Activated effector memory CD4-positive, alpha-beta T cell treated with Interleukin-2 at 50 U/mL for 16 hours (primary cell): ENCODE data around the gene SIL1.

ENCODE experiments used
- DNase-seq: peaks from one replicate; pipeline ENCODE4 v3.0.0-alpha.2; 2020

The SIL1 gene

GRCh38 chr5:138953387-138954256 lies 244.5 kb downstream of the SIL1 start:
- no peak for DNase-seq

DNA sequence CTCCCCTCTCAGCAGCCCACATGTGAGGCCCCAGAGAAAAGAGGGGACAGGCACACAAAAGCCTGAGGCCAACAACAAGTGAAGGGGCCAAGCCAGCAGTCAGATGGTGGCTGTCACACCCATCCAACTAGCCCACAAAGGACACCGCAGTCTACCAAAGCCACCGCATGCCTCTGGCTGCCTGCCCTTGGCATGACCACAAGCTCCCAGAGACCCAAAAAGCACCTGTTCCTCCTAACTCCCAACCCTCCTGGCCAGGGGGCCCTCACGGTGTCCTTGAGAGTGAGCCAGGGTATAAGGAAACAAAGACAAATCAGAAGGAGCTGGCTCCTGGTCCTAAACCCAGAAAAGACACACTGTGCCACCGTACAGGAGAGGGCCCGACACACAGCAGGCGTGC lies 245.2 kb downstream of the SIL1 start:
- no peak for DNase-seq

GRCh38 chr5:138951986-138952735 lies 246.0 kb downstream of the SIL1 start:
- no peak for DNase-seq

DNA sequence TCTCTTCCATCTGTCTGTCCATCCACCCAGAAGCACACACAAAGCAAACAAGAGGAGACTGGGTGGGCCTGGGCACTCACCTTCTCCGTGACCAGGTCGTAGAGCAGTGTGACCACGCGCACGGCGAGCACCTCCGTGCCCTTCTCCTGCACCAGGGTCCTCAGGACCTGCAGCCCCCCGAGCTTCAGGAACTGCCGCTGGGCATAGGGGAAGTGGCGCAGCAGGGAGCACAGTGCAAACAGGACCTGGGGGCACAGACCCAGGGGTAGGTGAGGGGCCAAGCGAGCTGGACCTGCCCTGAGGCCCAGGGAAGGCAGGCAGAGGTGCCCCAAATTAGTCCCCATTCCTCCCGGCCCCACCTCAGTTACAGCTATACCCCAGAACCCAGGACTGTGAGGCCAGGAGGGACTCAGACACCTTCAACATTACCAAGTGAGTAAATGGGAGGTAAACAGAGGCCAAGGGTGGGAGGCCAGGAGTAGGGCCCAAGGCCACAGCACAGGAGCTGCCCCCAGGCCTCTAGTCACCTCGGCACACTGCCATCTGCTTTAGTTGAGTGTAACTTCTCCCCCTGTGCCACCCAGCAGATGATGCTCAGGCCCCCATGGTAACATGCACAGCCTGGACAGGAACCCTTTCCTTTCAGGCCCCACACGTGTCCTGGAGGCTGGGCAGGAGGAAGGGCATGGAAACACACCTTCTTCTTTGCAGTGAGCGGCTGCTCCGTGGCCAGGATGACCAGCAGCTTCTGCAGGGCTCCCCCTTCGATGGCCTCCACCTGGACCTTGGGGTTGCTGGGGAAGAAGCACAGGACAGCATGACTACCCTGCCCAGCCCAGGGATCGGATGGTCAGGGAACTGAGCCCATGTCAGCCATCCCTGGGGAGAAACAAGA lies 246.8 kb downstream of the SIL1 start:
- no peak for DNase-seq

DNA sequence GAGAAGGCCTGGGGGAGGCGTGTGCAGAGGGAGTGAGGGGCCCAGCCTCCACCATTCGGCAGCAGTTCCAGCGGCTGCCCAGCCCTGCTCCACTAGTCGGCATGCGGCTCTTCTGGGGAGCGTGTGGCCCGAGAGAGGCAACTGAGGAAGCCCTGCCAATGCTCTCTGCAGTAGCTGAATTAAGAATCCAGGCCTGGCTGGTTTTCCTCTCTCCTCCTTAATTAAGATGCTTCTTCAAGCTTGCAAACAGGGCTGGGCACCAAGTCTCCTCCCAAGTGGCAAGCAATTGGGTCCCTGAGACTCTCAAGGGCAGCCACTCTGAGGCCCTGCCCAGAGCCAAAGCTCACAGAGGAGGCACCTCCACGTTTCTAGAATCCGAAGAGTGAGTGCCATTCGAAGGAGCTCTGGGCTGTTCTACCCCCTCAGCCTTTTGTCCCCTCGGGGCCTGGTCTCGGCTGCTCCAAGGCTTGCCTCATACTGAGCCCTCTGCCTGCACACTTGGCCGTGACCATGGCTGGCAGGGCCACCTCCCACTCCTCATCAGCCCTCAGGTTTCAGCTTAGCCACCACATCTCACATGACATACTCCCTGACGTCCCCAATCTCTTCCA lies 247.6 kb downstream of the SIL1 start:
- DNase-seq: no peak

- DNase-seq: no peak
Observed at GRCh38 chr5:138949988-138950387, 248.2 kb downstream of the SIL1 start.

- DNase-seq: no peak
Observed at GRCh38 chr5:138949223-138949574, 249.0 kb downstream of the SIL1 start.

DNA sequence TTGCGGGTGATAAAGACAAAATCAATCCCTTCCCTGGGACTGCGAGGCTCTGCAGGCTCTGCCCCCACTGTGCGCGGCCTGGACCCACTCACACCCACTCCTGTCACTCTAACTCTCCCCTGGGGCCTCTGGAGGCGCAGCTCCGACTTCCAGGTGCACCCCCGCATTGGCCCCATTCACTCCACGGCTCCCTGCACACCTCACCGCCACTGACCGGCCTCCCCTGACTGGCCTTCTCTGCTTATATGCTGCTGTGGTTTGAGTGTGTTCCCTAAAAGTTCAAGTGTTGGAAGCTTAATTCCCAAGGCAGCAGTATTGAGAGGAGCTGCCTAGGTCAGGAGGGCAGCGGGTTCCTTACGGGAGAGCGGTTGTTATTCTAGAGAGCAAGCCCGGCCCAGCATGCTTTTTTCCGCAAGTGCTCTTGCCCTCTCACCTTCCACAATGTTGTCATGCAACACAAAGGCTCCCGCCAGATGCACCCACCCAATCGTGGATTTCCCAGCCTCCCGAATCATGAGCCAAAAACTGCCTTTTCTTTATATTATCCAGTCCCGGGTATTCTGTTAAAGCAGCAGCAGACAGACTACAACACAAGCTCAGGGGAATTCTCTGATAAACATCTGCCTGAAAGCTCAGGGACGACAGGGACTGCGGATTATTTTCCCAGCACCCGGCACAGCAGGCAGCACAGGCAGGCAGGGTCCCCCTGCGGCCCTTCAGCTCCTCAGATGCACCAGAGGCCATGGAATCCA lies 249.5 kb downstream of the SIL1 start:
- no peak for DNase-seq

DNA sequence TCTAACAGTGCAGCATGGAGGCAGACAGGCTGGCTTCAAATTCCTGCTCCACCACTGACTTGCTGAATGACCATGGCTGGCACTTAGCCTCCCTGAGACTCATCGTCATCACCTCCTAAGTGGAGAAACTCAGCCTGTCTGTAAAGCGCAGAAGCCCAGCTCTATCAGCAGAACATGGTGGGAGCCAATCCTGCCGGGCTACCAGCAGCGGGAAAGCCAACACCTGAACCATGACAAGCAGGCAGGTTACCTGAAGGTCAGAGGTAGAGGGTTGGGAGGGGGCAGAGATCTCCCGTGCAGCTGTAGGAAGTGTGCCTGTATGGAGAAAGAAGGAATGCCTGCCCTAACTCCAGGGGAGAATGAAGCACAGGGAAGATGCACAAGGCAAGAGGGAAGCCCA lies 250.4 kb downstream of the SIL1 start:
- DNase-seq: no peak

DNA sequence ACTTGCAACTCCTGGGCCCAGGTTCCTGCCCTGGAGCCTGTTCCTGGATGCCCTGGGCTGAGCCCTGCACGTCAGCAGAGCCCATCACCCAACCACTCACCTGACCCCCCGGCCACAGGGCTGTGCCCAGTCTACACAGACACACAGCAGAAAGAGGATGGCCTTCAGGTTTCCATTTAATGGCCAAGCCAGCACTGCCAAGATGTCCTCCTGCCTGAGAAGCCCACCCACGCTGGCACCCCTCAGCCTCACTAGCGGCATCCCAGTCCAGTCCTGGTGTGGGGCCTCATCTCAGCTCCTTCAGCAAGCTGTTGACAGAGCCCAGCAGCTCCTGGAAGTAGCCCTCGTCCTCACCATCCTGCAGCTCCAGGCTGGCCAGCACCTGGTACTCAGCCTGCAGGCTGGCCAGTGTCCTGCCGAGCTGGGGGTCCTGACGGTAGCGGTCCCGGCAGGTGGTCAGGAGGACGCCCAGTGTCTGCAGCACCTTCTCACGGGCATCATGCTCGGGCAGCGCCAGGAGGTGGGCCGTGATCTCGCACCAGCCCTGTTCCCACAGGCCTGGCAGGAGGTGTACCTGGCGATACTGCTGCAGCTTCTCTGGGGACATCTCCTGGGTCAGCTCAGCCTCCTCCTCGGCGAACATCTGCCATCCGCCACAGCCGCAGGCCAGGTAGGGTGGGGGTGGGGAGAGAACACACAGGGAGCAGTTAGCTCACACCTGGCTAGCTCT lies 251.2 kb downstream of the SIL1 start:
- no peak for DNase-seq

GRCh38 chr5:138946241-138946623 lies 251.9 kb downstream of the SIL1 start:
- no peak for DNase-seq

DNA sequence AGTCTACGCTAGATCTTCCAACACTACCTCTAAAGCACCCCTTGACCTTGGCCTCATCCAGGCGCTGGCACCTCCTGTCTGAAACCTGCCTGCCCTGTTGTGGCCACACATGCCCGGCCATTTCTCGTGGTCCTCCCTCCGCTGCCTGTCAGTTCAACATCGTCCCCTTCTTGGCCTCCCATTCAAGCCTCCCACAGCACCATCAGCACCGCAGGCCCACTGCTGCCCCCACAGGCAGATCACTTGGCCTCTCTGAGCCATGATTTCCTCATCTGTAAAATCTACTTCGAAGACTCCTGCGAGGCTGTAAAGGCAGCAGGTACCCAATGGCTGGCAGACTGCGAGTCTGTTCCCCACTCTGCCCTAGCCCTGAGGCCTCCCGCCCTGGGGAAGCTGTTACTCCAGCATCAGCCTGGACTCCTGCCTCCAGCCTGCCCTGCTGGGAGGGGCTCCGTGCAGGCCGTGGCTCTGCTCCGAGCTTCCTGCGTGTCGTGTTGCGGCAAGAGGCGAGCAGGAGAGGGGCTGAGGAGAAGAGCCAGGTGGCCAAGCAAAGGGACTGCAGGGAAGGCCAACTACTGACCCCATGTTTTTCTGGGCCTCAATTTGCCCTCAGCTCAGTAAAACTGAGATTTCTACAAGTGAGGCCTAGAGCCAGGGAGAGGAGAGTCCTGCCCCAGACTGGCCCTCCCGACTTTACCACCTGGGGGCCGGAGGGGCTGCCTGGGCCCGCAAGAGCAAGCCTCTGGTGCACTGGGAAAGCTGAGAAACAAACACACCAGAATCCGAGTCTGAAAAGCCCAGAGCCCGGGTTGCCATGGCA lies 252.5 kb downstream of the SIL1 start:
- no peak for DNase-seq

GRCh38 chr5:138944527-138945322 lies 253.4 kb downstream of the SIL1 start:
- DNase-seq: no peak

DNA sequence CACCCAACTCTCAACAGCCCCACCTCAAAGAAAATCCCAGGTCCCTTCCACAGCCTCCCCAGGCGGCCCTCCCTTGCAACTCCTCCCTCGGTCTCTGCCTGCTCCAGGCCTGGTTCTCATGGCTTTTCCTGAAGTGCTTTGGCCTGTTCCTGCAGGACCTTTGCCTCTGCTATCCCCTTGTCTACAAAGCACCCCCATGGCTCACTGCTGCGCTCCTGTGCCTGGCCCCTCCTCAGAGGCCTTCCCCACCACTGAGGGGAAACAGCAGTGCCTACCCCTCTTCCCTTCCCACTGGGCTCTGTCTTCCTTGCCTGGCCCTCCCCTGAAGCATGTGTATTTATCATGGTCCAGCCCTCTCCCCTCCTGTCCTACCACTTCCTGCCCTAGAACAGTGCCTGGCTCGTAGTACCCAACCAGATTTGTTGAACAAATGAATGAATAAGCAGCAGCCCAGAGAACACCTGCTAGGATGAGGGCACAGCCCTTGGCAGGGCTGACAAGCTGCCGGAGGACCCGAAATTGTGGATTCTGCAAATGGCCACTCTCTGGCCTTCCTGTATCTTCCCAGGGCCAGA lies 254.5 kb downstream of the SIL1 start:
- no peak for DNase-seq

- DNase-seq: no peak
Observed at GRCh38 chr5:138942861-138943260, 255.3 kb downstream of the SIL1 start.

- no peak for DNase-seq
Observed at GRCh38 chr5:138942066-138942465, 256.1 kb downstream of the SIL1 start.

DNA sequence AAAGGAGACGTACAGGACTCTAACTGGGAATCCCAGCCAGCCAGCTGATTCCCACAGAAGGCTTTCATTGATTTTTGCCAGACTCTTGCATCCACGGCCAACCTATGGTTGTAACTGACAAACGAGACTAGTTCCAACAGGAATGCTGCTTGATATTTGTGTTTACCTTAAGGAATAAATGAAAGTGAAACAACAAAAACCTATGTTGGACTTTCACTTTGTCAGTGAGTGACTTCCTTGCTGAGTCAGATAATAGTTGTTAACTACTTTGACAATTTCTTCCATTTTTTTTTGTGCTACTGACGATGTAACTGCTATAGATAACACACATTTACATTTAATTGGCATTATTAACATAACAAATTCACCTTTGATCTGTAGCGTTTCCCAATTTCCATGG lies 259.6 kb downstream of the SIL1 start:
- no peak for DNase-seq

- no peak for DNase-seq
Observed at GRCh38 chr5:138937392-138938387, 260.5 kb downstream of the SIL1 start.
